Pancreas (tissue), 10 donors: ENCODE data around the gene SF3B4. TPM values are rescaled to one million over a fixed set of nuclear protein-coding genes. Genes with fewer than 3 reads are reported as not detected.

ENCODE experiments used
- ATAC-seq, 4 donors: fragments of 200-7000 bp; cut with Tn5 transposase; one replicate each; pipeline versions ENCODE4 v1.8.0 to v1.9.1; 2020; ENCODE audit warnings: mild to moderate bottlenecking in 4 of 4, moderate library complexity in 4 of 4
- DNase-seq, 6 donors: peaks; one replicate each; pipeline ENCODE4 v3.0.0-alpha.2; 2020
- FAIRE-seq: peaks from 2 replicates; lab custom pipeline; 2012; peaks lifted over from hg19 to GRCh38; lab: Jason Lieb, UNC
- H3K27ac ChIP-seq, 4 donors: fragments of 200-600 bp; sonication (generic); 1 replicate in 3 of 4; 2 replicates in 1 of 4; pipeline versions ENCODE4 v1.5.0 to v1.8.0; 2020
- H3K27me3 ChIP-seq, 4 donors: fragments of 200-600 bp; one replicate each; pipeline ENCODE4 v1.8.0; 2021
- H3K36me3 ChIP-seq, 3 donors: fragments of 200-600 bp; sonication (generic) in 1 of 3; one replicate each; pipeline versions ENCODE4 v1.5.0 to v1.8.0; 2020 to 2021
- H3K4me1 ChIP-seq, 3 donors: fragments of 200-600 bp; one replicate each; pipeline ENCODE4 v1.8.0; 2021
- H3K4me3 ChIP-seq, 4 donors: fragments of 200-600 bp; sonication (generic) in 2 of 4; one replicate each; pipeline versions ENCODE4 v1.5.0 to v1.8.0; 2020 to 2021
- H3K9me3 ChIP-seq, 4 donors: fragments of 200-600 bp; one replicate each; pipeline ENCODE4 v1.8.0; 2021
- WGBS, 2 donors: extraction: QIAGEN DNeasy Blood & Tissue Kit; methylation state at CpG; one replicate each; pipeline ENCODE4 v1.1.7; 2013; 5-methylcytosine and 5-hydroxymethylcytosine counted together
- intact Hi-C, 3 donors: fragments of 100-400 bp; cut with DNase I; formaldehyde crosslinking; loops; one replicate each; pipeline versions ENCODE4 v1.11.1 to v1.14.2; 2022
- polyA plus RNA-seq, 2 donors: library from polyadenylated mRNA; stranded (reverse); fragments of 200-250 nt; gene quantifications; one replicate each; pipeline ENCODE4 v1.2.3, GENCODE V29; 2013
- total RNA-seq, 6 donors: library from RNA; stranded (reverse); fragmentation: NEBNext Ultra II Directional in 4 of 6; extraction: Animal tissue kit (Norgen Biotek cat#: 25700) in 4 of 6; gene quantifications; one replicate each; pipeline versions ENCODE4 v1.2.1 to v1.2.4, GENCODE V29; 2021 to 2023
- TF ChIP-seq, protein P1 (sequence below), 4 donors: fragments of 200-600 bp; sonication (generic) in 3 of 4; IDR thresholded peaks; one replicate each; pipeline versions ENCODE4 v1.5.0 to v1.8.0; 2021; ENCODE audit warnings: antibody characterized with exemption in 4 of 4
- donor health status: healthy with polysubstance abuse.
- donor health status: DM: no; HTN: no; CAD: no; lungs with moderate emphysema.
- donor health status: DM: no; HTN: no; CAD: no.
- donor health status: control.
- donor health status: control.
- donor health status: Bipolar disorder and iron deficiency.
- donor health status: DM: yes; HTN: yes; CAD: no.
- donor health status: DM: no; HTN: no; CAD: no.
- donor health status: DM: no; HTN: no; CAD: no.
- donor health status: DM: yes; HTN: yes; CAD: no.

SF3B4 gene
- total and polyA plus RNA-seq, 8 donors = 10.5 to 24.3 (median 19.3) TPM

DNA sequence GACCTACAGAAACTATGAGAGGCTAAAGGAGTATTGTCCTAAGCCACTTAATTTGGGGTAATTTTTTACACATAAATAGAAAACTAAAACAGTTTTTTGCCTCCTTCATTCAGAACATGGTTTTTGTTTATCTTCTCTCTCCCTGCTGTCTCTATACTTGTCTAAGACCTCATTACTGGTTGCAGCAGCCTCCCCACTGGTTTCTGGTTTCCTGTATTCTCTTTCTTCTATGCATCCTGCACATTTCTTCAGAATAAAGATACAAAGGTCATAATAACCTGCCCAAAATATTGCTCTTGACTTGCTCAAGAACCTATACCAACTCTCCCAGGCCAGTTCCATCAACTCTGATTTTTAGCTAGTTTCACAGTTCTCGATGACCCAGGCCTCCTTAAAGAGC, 48.0 kb downstream of the SF3B4 start:
- intact Hi-C loops = no loop called here
- Histone ChIP-seq H3K36me3 (no peaks in the 10 kb centered on the region), H3K4me3 (no peak overlapping the region), H3K4me1 (peaks cover 0 to 6% (median 3%) of the 10 kb centered on the region in 3 donors), H3K9me3 (no peaks in the 10 kb centered on the region), H3K27me3 (no peaks in the 10 kb centered on the region), H3K27ac (no peak overlapping the region)
- TF ChIP-seq, protein P1, sequence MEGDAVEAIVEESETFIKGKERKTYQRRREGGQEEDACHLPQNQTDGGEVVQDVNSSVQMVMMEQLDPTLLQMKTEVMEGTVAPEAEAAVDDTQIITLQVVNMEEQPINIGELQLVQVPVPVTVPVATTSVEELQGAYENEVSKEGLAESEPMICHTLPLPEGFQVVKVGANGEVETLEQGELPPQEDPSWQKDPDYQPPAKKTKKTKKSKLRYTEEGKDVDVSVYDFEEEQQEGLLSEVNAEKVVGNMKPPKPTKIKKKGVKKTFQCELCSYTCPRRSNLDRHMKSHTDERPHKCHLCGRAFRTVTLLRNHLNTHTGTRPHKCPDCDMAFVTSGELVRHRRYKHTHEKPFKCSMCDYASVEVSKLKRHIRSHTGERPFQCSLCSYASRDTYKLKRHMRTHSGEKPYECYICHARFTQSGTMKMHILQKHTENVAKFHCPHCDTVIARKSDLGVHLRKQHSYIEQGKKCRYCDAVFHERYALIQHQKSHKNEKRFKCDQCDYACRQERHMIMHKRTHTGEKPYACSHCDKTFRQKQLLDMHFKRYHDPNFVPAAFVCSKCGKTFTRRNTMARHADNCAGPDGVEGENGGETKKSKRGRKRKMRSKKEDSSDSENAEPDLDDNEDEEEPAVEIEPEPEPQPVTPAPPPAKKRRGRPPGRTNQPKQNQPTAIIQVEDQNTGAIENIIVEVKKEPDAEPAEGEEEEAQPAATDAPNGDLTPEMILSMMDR (IDR thresholded peaks at IDR 0.05) = no peak
- 87 to 93% methylated on average over 1 of the region's 1 CpG for WGBS, 2 donors
- DNase-seq = no peak
- FAIRE-seq = no peak
- no peak for ATAC-seq

GRCh38 chr1:149877211-149877946, 50.2 kb downstream of the SF3B4 start:
- DNase-seq = no peak
- WGBS, 2 donors = 89 to 93% methylated on average over 7 of the region's 7 CpGs
- intact Hi-C loops = no loop called here
- Histone ChIP-seq H3K4me3 (no peak overlapping the region), H3K27ac (no peak overlapping the region), H3K36me3 (no peaks in the 10 kb centered on the region), H3K9me3 (no peaks in the 10 kb centered on the region), H3K4me1 (no peaks in the 10 kb centered on the region), H3K27me3 (no peaks in the 10 kb centered on the region)
- TF ChIP-seq, protein P1 (IDR thresholded peaks at IDR 0.05) = no peak
- ATAC-seq = no peak
- FAIRE-seq = no peak

Other genes with a start within 250 kb of the SF3B4 start
- gene FCGR1A, start 145.1 kb downstream of the SF3B4 start, total RNA-seq = 10 to 100 TPM in 1 of 6 donors, 1 to 10 TPM in 3, under 1 TPM in 2; 0.19 to 13.9 (median 2.0) TPM
- gene FCGR1A, start 145.1 kb downstream of the SF3B4 start, polyA plus RNA-seq = 1 to 10 TPM; 5.3 to 5.8 TPM
- 1 to 10 TPM; 7.0 to 8.8 (median 8.5) TPM for gene BOLA1, start 28.2 kb downstream of the SF3B4 start, total RNA-seq
- 10 to 100 TPM; 19.6 to 24.1 TPM for gene BOLA1, start 28.2 kb downstream of the SF3B4 start, polyA plus RNA-seq
- gene SV2A, start 10.0 kb downstream of the SF3B4 start, total RNA-seq = 1 to 10 TPM in 3 of 6 donors, under 1 TPM in 3; 0.32 to 2.5 (median 0.96) TPM
- 1 to 10 TPM; 2.3 to 8.3 TPM for gene SV2A, start 10.0 kb downstream of the SF3B4 start, polyA plus RNA-seq
- gene MTMR11, start 9.1 kb upstream of the SF3B4 start, total RNA-seq = 10 to 100 TPM in 1 of 6 donors, 1 to 10 TPM in 5; 1.7 to 11.8 (median 3.7) TPM
- 1 to 10 TPM; 4.1 to 4.9 TPM for gene MTMR11, start 9.1 kb upstream of the SF3B4 start, polyA plus RNA-seq
- 10 to 100 TPM in 3 of 6 donors, 1 to 10 TPM in 3; 8.0 to 16.9 (median 9.9) TPM for gene OTUD7B, start 82.9 kb upstream of the SF3B4 start, total RNA-seq
- 1 to 10 TPM; 2.6 to 4.0 TPM for gene OTUD7B, start 82.9 kb upstream of the SF3B4 start, polyA plus RNA-seq
- gene VPS45, start 140.0 kb upstream of the SF3B4 start, total RNA-seq = 10 to 100 TPM in 3 of 6 donors, 1 to 10 TPM in 3; 7.4 to 18.7 (median 10.0) TPM
- 10 to 100 TPM; 14.9 to 23.7 TPM for gene VPS45, start 140.0 kb upstream of the SF3B4 start, polyA plus RNA-seq
- 10 to 100 TPM in 2 of 6 donors, 1 to 10 TPM in 4; 1.2 to 16.1 (median 3.3) TPM for gene PLEKHO1, start 222.1 kb upstream of the SF3B4 start, total RNA-seq
- 10 to 100 TPM; 10.6 to 12.8 TPM for gene PLEKHO1, start 222.1 kb upstream of the SF3B4 start, polyA plus RNA-seq